Astrocyte of the cerebellum (primary cell): Measurements from ENCODE around the gene SYT14.

ENCODE experiments used
- DNase-seq: peaks from one replicate; pipeline ENCODE4 v3.0.0-alpha.2; 2011; ENCODE audit warnings: low read depth
- H3K4me3 ChIP-seq: 2 replicates; pipeline ENCODE4 v1.5.1; 2011; ENCODE audit warnings: mild to moderate bottlenecking, low read depth, low read length, moderate library complexity
- in situ Hi-C: cut with HindIII; loops from 2 replicates; pipeline ENCODE4 v1.10.0; 2017; ENCODE audit warnings: low sequenced_read_pairs
- TF ChIP-seq, protein P1 (sequence below): IDR thresholded peaks from 2 replicates; pipeline ENCODE4 v1.5.1; 2012; ENCODE audit warnings: low read length, low read depth, moderate library complexity, mild to moderate bottlenecking; ENCODE audit errors: missing control alignments

Gene SYT14

DNA sequence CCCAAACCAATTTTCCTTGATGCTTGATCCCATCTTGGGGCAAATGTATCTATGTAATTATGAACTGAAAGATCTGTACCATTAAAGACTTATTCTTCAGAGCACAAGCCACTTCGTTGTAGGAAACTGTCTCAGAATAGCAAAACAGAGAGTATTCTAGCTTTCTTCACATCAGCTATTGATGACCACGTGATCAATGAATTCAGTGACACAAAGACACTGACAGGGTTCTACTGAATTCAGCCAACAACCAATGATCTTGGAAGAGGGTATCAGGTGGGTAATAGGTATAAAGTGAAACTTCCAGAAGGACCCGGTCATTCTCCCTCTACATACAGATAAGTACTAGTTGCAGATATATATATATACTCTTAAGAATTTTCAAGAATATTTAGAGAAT is 260.8 kb downstream of the SYT14 start:
- in situ Hi-C loops, result no loop called here
- TF ChIP-seq, protein P1, sequence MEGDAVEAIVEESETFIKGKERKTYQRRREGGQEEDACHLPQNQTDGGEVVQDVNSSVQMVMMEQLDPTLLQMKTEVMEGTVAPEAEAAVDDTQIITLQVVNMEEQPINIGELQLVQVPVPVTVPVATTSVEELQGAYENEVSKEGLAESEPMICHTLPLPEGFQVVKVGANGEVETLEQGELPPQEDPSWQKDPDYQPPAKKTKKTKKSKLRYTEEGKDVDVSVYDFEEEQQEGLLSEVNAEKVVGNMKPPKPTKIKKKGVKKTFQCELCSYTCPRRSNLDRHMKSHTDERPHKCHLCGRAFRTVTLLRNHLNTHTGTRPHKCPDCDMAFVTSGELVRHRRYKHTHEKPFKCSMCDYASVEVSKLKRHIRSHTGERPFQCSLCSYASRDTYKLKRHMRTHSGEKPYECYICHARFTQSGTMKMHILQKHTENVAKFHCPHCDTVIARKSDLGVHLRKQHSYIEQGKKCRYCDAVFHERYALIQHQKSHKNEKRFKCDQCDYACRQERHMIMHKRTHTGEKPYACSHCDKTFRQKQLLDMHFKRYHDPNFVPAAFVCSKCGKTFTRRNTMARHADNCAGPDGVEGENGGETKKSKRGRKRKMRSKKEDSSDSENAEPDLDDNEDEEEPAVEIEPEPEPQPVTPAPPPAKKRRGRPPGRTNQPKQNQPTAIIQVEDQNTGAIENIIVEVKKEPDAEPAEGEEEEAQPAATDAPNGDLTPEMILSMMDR, result no peak

DNA sequence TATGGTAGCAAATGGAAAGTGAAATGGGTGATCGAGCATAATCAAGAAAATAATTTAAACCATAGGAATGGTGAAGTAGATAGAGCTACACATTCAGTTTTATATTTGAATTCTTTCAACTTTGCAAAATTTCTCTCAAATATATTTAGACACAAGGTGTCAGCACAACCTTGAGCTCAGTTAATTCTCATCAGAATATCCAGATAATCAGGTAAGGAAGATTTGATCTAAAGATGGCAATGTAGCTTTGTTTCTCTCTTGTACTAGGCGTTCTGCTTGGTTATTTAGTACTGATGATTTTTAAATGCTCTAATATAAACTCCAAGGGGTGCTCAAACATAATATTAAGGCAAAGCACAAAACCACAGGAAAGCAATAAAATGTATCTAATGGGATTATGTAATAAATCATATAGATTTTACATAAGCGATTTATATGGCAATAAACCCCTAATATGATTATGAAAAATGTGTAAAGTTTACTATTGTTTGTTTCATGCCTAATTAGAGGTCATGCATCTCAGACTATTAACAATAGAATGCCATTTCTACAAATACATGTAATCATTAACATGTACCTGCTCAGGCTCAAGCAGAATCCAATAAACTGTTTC is 262.2 kb downstream of the SYT14 start:
- TF ChIP-seq, protein P1, result no peak
- no peak for DNase-seq
- in situ Hi-C loops, result no loop called here
- H3K4me3 ChIP-seq, result no peak overlapping the region

More for the DNA sequence above, 260.8 kb downstream of the SYT14 start:
- DNase-seq, result no peak
- H3K4me3 ChIP-seq, result no peak overlapping the region

- TF ChIP-seq, protein P1, result no peak
- H3K4me3 ChIP-seq, result no peak overlapping the region
- in situ Hi-C loops, result no loop called here
- no peak for DNase-seq
Observed at GRCh38 chr1:210201681-210202080, 263.7 kb downstream of the SYT14 start.

GRCh38 chr1:210207597-210208450 is 269.8 kb downstream of the SYT14 start:
- in situ Hi-C loops, result no loop called here
- TF ChIP-seq, protein P1, result no peak
- no peak overlapping the region for H3K4me3 ChIP-seq
- DNase-seq, result no peak

GRCh38 chr1:210213335-210213734 is 275.3 kb downstream of the SYT14 start:
- DNase-seq, result no peak
- in situ Hi-C loops, result no loop called here

GRCh38 chr1:210214573-210215409 is 276.8 kb downstream of the SYT14 start:
- no peak for DNase-seq
- in situ Hi-C loops, result no loop called here
- TF ChIP-seq, protein P1, result no peak
- H3K4me3 ChIP-seq, result no peak overlapping the region

More at GRCh38 chr1:210213335-210213734, 275.3 kb downstream of the SYT14 start:
- TF ChIP-seq, protein P1, result no peak
- H3K4me3 ChIP-seq, result no peak overlapping the region
